ENCODE data around the gene MROH2B.
"Not testable (repeated sequence)": the region's sequence is repeated elsewhere in the genome, so short reads cannot be mapped to it uniquely, and the experiment has no call there.

The MROH2B gene

DNA sequence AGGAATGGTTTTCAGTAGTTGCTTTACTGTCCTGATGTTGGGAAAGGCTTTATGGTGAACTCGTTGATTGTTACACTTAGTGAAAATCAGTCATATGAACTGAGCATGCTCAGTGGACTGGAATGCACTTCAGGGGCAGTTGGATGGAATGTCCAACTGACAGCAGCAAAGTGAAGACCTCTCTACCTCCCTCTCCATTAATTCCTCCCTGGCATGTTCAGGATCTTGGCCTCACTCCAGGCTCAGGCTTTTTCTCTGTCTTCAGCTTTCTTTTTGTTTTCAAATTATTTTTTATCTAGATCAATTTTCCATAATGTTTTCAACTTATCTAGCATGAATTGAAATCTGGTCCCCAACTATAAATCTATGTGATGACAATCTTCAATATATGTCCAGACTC is at the start of gene MROH2B:
TSS of gene MROH2B (minus strand) at position 101 of the 400 bp plus-strand sequence. CDS start 490 bp downstream, outside the sequence.
- DNase-seq: no peak

DNA sequence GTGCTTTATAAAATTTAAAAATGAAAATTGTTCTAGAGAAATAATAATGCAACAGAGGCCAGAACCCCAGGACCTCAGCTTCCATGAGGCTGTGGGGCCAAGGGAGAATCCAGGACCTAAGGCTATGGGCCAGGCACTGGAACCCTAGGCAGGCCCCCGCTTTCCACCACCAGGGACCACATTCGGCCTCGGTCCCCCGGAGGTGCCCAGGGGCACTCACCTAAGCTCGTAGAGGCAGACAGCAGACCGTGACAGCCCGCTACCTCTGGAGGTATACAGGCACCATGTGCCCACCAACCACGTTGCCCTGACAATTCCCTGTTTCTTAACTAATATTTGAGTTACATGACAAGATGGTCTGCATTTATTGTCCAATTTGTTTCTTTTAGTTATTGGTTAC is 49.5 kb upstream of the MROH2B start:
- DNase-seq: no peak

DNA sequence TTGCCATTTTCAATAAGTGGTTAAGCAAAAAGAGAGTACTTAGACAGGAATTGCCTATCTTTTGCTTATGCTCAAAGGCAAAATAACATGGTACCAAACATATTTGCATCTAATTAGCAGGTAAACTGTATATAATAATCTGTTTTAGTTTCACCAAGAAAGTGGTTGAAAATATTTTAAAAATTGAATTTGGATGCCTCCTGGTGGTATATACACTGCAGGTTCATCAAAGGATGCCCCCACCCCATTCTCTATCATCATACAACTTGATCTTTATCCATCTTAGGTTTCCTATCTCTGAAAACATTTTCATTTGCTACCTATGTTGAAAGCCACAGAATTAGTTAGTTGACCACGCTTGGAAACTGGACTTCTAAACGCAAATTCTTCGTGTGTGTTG is 47.0 kb upstream of the MROH2B start:
- no peak for DNase-seq

DNA sequence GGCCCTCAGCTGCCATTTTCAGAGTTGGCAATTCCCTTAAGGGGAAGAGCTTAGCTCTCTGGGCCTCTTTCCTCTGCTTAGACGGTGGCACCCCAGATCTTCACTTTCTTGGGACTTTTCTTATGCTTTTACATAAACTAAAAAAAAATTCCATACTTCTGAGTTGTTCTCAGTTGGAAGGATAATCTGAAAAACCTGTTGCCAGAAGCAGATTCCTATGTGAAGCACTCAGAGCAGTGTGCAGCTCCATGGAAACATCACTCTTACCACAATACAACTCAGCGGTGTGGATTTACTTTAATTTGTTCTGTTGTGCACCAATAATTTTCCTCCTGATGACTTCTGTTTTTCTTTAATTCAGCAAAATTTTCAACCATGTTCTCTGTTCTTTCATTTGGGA is 44.1 kb upstream of the MROH2B start:
- no peak for DNase-seq

DNA sequence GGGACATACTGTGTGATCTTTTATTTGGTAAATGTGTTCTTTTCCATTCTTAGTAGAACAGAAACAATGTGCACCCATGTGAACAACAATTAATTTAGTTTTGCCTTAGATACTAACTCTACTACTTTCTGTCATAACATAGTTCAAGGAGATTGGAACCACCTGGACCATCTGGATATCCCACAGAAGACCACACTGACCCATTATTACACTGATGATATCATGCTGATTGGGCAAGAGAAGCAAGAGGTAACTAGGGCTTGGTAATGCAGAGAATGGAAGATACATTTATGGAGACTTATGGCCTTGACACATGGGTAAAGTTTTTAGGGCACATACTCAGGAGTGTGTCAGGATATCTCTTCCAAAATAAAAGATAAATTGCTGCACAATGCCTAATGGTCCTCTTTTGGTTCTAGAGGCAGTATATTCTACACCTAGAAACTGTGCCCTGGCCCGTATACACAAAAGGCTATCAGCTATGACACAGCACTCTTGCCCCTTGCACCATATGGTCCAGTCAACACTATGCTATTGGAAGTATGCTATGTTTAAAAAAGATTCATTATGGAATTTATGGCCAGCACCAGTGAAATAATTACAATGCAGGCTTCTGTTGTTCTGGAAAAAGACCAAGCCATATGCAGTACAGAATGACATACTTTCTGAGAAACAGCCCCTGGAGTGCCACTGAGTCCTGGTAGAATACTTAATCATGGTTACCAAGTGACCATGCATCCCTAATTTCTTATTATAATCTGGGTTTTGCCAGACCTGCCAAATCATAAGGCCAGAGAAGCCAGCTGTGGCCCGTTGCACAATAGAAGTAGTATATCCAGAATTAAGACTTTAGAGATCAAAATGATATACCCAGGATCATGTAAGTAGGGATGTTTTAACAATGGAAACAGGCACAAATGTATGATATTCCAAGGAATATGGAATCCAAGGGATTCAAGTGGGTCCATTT is 41.6 kb upstream of the MROH2B start:
- DNase-seq: no peak

DNA sequence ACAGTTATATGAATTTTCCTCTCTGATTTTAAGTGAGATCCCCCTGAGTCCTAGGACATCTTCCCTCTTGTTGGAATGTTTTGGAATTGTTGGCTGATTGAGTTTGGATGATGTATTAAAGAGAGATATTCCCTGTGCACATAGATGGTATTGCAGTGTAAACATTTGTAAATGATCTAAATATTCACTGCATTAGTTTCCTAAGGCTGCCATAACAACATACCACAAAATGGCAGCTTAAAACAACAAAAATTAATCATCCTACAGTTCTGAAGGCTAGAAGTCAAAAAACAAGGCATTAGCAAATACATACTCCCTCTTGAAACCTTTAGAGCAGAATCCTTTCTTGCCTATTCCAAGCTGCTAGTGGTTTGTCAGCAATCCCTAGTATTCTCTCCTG is 38.0 kb upstream of the MROH2B start:
- DNase-seq: no peak

DNA sequence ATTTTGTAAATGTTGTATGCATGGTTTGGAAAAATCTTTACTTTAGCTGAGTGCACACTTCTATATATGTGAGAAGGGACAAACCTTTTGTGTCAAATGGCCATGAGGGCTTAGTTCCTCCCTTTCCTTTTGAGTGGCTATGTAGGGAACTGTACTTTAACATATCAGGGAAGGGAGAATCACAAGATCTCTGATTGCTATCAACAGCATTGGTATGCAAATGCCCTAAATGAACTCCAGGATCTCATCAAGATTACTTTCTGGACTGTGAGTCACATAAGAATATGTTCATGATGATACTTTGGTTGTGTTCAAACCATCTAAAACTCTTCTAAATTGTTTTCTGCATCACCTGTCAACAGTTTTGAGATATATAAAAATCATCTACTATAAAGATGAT is 31.2 kb upstream of the MROH2B start:
- DNase-seq: no peak

DNA sequence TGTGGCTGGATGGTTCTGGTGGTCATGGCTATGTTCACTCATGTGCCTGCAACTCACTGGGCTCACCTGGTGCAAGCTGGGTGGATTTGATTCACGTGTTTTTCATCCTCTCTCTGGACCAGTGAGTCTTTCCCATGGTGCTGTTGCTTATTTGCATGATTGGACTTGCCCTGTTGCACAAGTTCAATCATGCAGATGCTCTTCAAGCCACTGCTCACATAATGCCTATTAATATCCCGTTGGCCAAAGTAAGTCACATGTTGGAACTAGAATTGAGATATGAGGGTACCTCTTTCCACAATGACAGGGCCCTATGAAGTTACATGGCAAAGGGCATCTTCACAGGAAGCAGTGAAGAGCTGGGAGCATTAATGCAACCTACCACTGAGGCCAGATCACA is 26.5 kb upstream of the MROH2B start:
- DNase-seq: no peak

DNA sequence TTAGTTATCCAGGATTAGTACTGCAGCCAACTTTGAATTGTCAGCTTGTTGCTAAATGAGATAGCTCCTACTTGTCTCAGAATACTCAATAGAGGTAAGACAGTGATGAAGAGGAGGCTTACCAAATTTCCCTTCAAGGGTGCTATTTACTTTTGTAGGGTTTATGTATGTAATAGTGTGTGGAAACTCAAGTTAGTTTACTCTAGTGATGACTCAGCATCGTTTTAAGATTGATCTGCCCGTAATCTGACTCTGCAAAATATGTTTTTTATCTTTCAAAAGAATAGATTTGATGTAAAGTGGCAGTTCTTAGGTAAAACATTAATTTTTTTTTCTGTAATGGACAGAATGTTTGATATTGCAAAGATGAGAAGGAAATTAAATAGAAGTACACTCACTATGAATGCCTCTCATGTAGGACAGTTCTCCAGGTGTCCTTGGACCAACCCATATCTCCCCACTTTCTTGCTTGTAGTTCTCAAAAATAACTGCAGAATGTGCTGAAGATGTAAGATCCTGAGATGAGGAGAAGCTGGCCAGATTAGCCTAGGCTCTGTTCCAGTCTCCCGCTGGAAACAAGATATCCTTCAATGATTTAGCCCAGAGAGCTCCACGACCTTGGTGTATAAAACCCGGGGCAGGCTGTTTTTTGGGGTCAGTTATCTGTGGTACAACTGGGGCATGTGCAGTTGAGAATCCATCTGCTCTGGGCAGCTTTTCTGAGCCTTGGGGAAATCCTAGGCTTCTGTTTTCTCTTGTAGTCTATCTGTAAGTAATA is 24.4 kb upstream of the MROH2B start:
- DNase-seq: no peak

DNA sequence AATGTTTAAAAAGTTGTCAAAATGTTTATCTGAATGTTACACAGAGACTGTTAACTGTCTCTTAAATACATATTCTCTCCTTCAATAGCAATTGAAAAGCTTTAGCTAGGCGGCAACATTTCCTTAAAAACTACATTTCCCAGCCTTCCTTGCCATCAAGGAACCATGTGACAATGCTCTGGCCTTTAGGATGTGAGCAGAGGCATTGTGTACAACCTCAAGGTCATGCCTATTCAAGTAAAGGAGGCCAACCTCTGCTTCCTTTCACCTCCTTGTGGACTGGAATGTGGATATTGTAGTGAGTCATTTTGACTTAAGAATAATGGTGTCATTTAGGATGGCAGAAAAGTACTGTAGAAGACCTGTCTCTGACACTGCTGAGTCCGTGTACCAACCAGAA is 23.7 kb upstream of the MROH2B start:
- DNase-seq: no peak

DNA sequence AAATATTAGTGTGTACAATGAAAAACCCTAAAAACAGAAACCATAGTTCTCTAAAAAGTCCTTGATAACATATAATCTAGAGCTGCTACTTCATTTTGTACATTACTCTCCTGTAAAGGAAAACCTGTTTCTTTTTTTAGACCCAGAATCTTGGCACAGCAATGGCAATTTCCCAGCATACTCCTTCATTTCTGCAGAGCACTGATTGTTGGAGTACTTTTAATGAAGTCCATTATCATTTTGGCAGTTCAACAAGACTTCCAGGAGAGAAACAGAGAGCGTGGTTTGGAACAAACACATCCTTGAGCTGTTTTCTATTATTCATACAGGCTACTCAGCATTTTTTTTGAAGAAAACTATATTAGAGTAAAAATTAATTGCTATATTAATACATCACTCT is 22.7 kb upstream of the MROH2B start:
- no peak for DNase-seq

DNA sequence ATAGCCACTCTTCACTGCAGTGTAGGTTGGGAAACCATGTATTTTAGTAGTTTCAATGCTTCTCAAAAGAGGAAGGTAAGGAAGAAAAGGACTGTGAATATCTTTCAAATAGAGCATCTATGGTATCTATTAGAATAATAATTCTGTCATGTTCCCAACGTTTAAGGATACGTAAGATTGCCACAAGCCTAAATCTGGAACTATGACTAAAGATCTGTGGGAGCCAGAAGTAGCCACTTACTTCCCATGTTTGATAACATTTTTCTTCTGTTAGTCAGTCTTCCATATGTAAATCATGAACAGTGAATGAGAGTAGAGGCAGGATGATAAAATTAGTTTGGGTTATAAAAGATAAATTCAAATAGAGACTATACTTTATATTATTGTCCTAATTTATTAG is 16.3 kb upstream of the MROH2B start:
- DNase-seq: no peak

DNA sequence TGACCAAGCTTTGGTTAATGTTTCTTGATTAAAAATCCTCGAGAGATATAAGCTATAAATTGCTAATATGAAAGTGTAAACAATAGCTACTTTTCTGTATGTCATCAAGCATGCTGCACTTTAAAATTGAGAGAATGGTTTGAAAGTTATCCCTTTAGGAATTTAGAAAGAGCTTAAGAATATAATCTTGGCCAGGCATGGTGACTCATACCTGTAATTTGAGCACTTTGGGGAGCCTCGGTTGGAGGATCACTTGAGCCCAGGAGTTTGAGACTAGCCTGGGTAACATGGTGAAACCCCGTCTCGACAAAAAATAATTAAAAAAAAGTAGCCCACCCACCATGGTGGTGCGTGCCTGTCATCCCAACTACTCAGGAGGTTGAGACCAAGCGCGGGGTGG is 12.2 kb upstream of the MROH2B start:
- DNase-seq: no peak

DNA sequence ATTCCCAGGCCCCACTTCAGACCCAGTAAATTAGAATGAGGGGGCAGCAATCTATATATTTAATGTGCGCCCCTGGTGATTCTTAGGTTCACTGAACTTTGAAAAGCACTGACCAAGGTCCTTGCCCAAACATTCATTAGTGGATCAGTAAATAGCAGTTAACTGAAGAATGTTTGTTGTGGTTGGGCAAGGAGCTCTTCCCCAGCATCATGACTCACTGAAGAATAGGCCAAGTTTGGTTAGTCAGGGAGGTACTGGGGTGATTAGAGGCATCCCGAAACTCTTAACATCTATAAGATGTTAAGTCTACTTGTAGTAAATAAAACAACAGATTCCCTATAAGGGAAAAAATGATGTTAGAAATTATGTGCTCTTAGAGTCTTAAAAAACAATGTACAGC is 833 bp upstream of the MROH2B start:
- no peak for DNase-seq

DNA sequence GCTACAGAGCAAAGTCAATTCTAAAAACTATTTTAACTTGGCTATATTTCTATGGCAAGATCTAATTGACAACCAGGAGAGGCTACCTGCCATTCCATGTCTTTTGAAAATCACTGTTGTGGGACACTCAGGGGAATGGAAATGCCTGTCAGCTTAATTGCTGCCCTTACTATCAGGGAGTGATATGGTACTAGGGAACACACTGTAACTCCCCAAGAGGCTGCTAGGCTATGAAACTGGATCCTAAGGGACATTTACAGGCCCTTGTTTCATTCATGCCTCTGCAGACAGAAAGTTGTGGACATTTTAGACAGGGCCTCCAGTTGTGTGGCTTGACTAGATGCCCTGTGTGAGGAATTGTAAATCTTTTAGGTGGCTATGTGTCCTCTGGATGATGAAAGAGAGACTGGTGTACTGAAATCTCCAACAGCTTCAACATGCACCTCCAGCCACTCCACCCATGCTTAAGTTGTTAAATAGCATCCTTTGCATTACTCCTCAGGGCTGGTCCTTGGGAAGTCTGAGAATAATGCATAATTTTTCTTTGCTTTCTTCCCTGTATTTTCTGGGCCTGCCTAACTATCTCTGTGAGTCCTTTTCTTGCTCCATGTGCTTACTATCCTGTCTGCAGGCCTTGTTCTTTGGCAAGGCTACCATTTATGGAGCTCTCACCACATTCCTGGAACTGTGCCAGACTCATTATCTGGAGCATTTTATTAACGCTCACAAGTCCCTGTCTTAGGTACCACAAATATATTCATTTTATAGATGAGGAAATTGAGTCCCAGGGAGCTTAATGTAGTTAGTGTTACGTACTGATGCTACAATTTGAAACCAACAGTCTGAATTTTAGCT is 3.2 kb downstream of the MROH2B start:
- no peak for DNase-seq

DNA sequence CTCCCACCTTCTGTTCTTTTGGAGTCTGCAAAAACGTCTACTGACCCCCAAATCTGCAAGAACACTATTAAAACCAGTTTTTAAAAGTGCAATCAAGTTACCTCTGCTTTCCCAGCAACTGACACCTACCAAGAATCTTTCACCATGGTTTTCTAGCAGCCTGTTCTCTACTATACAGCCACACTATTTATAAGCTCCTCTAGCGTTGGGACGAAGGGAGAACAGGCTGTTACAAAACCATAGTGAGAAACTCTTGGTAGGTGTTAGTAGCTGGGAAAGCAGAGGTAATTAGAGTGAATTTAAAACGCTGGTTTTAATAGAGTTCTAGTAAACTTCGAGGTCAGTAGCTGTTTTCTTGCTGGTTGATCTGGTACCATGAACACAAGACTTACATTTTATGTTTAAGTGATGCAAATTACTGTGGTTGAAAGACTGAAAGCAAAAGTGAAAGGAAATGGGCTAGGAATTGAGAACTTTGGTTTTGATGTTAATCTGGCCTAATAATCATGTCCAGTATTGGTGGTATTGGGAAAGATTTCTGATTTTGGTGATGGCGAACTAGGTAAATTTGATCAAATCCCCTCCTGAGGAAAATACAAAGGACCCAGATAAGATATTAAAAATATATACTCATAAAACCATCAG is 5.3 kb downstream of the MROH2B start:
- DNase-seq: no peak

DNA sequence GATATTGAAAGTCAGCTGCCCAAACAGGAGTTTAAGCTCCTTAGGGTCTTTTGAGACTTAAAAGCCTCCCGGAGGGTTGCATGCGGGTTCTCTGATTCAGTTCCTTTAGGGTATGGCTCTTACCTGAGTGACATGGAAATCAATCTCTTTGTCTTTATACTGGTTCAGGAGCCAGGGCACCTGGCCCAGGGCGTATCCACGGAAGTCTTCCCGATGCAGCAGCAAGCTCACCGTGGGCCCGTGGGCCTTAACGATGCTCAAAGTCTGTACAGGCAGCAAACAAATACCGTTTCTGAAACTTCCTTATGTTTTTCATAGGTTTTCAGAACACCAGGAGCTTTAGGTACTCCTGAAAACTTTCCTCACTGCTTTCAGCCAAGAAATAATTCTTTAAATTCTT is 13.2 kb downstream of the MROH2B start:
- no peak for DNase-seq

DNA sequence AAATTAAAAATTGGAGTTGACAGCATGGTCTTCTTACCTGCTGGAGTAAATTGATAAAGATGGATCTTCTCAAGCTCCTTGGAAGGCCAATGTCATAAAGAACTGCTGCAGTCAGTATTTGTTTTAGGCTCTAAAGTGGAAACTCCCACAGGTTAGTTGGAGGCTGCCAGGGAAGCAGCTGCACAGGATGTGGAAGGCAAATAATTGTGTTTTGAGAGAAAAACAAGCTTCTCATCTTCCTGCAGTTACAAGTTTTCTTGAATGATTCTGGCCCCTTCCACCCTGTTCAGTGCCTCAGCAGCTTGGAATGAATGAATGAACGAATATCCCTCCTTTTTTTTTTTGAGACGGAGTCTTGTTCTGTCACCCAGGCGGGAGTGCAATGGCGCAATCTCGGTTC is 13.9 kb downstream of the MROH2B start:
- no peak for DNase-seq

DNA sequence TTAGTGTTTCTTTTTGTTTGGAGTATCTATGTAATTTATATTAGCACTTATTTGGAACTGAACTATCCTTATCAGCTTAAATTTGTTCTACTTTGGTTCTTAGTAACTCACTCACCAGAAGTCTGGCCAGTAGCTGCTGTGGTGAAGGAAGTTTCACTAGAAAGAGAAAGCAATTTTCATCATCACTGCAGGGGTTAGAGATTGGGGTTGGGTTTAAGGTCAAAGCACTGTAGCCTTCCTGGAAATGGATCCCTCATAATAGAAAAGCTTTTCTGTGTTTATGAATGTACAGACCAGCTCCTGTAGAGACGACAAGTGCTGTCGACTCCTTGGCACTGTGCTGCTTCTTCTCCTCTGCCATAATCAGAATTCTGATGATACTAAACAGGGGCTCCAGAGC is 22.2 kb downstream of the MROH2B start:
- no peak for DNase-seq

DNA sequence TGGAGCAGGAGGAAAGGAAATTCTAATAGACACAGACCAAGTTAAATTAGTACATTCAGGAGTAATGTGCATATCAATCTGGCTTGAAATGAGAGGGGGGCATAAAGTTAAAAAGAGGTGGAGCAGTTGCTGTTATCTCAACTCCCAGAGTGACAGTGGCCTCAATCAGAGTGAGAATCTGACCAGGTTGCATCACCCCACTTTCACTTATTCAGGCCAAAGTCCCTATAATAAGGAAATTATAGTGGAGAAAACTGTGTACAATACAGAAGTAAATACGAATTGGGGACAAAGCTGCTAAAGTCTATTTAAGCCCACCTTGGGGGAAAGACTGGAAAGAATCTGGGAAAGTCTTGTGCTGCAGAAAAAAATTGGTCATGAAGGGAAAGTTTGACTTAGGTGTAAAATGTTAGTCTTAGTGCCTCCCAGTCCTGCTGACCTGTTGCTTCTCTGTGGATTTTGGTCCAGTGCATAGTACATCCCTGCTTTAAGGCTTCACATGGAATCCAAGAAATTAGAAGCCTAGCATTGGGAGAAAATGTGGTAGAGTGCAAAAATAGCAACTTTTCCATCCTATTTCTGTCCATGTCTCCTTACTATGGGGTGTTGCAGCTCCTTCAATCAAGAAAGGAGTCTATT is 27.9 kb downstream of the MROH2B start:
- no peak for DNase-seq

DNA sequence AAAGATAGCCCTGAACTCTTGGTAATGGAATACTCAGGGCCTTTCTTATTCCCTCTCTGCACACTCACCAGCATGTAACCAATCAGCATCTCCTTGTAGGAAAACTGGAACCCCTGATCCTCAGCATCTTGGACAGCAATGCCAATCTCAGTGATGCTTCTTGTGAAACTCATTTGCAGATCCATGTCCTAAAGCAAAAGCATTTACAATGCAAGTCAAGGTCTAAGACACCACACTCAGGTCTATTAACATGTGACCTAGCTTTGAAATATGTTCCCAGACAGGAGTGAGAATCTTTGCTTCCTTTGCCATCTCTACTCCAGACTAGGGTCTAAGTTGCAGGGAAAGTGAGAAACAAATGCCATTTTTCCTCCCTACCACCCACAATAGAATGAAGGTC is 38.2 kb downstream of the MROH2B start:
- DNase-seq: no peak

DNA sequence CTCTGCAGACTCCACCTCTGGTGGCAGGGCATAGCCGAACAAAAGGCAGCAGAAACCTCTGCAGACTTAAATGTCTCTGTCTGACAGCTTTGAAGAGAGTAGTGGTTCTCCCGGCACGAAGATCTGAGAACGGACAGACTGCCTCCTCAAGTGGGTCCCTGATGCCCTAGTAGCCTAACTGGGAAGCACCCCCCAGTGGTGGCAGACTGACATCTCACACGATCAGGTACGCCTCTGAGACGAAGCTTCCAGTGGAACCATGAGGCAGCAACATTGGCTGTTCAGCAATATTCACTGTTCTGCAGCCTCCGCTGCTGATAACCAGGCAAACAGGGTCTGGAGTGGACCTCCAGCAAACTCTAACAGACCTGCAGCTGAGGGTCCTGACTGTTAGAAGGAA is 48.5 kb downstream of the MROH2B start:
- not testable (repeated sequence) for DNase-seq

All from NCI-H1092 treated with DMSO at 0.1 percent for 48 hours (cell line).